Dermis microvascular lymphatic vessel endothelial cell (primary cell): ENCODE results near the gene UBR4. TPM values are rescaled to one million over a fixed set of nuclear protein-coding genes. Genes with fewer than 3 reads are reported as not detected.
A peak's percentile ranks its signal among the peaks of the same experiment; 100 is the strongest.
"Not testable (repeated sequence)": the region's sequence is repeated elsewhere in the genome, so short reads cannot be mapped to it uniquely, and the experiment has no call there.

ENCODE experiments used
- DNase-seq, 2 donors: peaks; one replicate each; pipeline versions ENCODE4 v3.0.0 to v3.0.0-alpha.2; 2010; ENCODE audit warnings: low read depth in 2 of 2
- total RNA-seq: library from RNA; depleted of rRNA; stranded (reverse); fragments of >200 nt; gene quantifications from 2 replicates; pipeline ENCODE4 v1.2.1, GENCODE V29; 2014

UBR4 gene
- 74.1 and 99.1 TPM in 2 replicates for total RNA-seq

GRCh38 chr1:19209990-19210771 lies at the start of gene UBR4:
Gene UBR4 (minus strand): TSS chr1:19210266. CDS start chr1:19210248, 18 bp downstream.
- DNase-seq, result peak; percentile 84 to 94

DNA sequence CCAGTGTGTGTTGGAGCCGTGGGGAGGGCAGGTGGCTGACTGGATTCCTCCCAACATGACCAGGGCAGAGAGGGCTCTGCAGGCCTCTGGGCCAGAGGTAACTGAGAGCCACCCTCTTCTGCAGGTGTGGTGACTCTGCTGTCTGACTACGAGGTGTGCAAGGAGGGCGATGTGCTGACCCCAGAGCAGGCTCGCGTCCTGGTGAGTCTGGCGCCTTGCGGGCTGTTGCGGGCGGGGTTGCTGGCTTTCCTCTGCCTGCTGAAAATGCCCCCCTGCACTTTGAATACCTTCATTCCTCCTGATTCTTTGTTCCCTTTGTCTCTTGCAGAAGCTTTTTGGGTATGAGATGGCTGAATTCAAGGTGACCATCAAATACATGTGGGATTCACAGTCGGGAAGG lies 48.3 kb upstream of the UBR4 start:
- no peak for DNase-seq

GRCh38 chr1:19257178-19257914 lies 47.3 kb upstream of the UBR4 start:
- DNase-seq, result peak in 1 of 2 donors; percentile 10

GRCh38 chr1:19256301-19256700 lies 46.2 kb upstream of the UBR4 start:
- not testable (repeated sequence) for DNase-seq

GRCh38 chr1:19255288-19255687 lies 45.2 kb upstream of the UBR4 start:
- DNase-seq, result no peak

- no peak for DNase-seq
Observed at GRCh38 chr1:19254416-19254815, 44.4 kb upstream of the UBR4 start.

GRCh38 chr1:19251305-19252196 lies 41.5 kb upstream of the UBR4 start, which contains the start of the genes EMC1 and MRTO4:
Gene EMC1 (minus strand): TSS chr1:19251524. CDS start chr1:19251509, 15 bp downstream.
Gene MRTO4 (plus strand): TSS chr1:19251805. CDS start chr1:19251836, 31 bp downstream.
- peak; percentile 47 to 81 for DNase-seq

DNA sequence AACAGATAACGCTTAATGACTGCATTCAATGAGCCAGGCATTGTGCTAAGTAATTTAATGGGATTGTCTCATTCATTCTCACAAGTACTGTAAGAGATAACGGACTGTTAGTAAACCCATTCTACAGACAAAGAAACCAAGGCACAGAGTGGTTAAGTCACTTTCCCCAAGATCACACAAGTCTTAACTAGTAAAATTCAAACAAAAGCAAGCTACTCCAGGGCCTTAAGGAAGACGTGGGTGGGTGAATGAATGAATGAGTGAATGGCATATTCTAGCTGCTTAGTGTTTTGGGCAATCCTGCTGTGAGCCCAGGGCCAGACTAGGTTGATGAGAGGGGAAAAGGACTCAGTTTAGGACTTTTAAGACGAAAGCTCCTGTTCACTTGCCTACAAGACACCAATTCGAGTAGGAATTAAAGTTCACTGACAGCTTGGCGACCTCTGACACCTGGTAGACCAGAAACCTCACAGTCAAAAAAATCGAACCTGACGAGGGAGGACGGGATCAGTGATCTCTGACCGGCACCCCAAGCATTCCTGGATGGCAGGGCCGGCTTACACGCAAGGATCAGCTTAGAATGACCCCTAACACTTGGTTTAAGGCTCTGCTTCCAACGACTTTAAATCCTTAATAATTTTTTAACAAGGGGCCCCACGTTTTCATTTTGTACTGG lies 40.7 kb upstream of the UBR4 start:
- DNase-seq, result no peak

- DNase-seq, result peak; percentile 39 to 59
Observed at GRCh38 chr1:19240673-19241538, 30.8 kb upstream of the UBR4 start.

DNA sequence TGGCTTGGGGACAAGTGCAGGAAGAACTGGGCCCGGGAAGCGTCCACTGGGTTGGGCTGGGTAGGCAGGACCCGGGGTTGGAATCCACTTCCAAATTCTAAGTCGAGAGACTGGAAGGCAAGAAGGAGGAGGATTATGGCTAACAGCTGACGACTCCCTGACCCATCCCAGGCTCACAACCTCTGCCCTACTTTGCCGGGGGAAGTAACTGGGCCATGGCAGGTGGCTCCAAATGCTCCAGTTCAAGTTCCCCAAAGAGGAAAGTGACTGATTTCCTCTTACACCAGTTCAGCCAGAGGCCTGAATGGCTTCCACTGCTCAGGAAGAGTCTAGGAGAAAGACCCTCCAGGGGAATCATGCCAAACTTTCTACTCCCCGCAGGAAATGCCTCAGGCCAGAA lies 29.8 kb upstream of the UBR4 start:
- DNase-seq, result no peak

GRCh38 chr1:19234224-19234623 lies 24.2 kb upstream of the UBR4 start:
- DNase-seq, result no peak

- DNase-seq, result no peak
Observed at GRCh38 chr1:19232524-19232846, 22.4 kb upstream of the UBR4 start.

DNA sequence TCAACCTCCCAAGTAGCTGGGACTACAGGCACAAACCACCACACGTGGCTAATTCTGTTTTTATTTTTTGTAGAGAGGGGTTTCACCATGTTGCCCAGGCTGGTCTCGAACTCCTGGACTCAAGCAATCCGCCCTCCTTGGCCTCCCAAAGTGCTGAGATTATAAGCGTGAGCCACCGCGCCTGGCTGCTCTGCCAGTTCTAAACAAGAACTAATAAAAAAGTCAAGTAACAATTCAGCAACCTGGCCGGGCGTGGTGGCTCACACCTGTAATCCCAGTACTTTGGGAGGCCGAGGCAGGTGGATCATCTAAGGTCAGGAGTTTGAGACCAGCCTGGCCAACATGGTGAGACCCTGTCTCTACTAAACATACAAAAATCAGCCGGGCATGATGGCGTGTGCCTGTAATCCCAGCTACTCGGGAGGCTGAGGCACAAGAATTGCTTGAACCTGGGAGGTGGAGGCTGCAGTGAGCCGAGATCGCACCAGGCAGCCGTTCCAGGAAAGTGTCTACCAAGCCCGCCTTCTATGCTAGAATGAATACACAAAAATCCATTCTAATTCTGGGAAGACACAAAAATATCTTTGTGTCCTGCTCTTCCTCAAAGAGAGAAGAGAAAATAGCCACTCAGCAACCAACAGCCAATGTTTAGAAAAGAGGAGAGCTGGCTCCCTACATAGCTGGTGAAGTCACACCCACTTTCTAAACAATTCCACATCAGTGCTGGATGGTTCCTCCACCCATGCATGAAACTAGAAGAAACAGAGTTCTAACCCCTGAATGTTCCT lies 21.9 kb upstream of the UBR4 start:
- not testable (repeated sequence) for DNase-seq

GRCh38 chr1:19229828-19230325 lies 19.8 kb upstream of the UBR4 start:
- no peak for DNase-seq

- DNase-seq, result no peak
Observed at GRCh38 chr1:19229229-19229628, 19.2 kb upstream of the UBR4 start.

DNA sequence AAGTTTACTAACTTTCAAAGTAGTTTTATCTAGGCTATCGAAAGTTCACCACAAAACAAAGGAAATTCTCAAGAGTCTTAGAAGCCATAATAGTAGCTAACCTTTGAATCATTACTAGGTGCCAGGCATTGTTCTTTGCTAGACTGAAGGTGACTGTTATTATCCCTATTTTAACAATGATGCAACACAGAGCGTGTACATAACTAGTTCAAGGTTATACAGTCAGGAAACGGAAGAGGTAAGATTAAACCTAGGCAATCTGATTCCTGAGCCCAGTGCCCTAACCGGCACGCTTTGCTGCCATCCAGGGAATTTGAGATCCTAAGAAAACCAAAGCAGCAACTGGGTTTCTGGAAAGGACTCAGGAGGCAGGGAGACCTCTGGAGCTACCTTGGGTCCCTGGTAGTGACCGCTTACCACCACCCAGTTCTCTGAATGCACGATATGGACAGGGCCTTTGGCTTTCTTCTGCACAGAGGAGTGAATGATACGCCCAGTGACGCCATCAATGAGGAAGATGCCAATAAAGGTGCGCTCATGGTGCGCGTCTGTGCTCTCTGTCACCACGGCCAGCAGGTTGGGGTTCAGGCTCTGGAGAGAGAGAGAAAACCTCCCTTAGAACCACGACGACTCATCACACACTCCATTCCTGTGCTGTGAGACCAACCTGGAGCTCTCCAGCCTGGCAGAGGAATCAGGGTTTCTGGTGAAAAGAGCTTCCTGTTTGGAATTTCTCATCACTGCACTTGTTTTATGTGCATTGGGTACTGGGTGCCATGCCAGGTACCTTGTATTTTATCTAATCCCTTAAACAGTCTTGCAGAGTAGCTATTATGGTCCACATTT lies 13.1 kb upstream of the UBR4 start:
- no peak for DNase-seq

DNA sequence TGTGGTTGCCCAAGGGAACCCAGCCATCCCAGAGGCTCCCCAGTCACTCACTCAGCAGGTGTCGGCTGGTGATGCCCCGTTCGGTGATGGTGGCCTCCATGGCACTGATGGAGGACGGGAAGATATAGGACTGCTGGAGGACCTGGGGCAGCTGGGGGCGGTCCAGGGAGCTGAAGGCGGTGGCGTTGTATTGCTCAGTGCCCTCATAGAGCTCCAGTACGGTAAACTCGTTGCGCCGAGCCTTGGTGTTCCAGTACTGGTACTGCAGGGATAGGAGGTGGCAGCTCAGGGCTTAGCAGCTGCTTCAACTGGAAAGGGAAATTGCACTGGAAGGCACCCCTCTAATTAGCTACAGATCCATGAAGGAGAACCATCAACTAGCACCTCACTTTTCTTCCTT lies 12.5 kb upstream of the UBR4 start:
- no peak for DNase-seq

- DNase-seq, result no peak
Observed at GRCh38 chr1:19220991-19221390, 10.9 kb upstream of the UBR4 start.
